Measurements from ENCODE around the gene GOLGA8G.
"Not testable (repeated sequence)": the region's sequence is repeated elsewhere in the genome, so short reads cannot be mapped to it uniquely, and the experiment has no call there.

The GOLGA8G gene, protein sequence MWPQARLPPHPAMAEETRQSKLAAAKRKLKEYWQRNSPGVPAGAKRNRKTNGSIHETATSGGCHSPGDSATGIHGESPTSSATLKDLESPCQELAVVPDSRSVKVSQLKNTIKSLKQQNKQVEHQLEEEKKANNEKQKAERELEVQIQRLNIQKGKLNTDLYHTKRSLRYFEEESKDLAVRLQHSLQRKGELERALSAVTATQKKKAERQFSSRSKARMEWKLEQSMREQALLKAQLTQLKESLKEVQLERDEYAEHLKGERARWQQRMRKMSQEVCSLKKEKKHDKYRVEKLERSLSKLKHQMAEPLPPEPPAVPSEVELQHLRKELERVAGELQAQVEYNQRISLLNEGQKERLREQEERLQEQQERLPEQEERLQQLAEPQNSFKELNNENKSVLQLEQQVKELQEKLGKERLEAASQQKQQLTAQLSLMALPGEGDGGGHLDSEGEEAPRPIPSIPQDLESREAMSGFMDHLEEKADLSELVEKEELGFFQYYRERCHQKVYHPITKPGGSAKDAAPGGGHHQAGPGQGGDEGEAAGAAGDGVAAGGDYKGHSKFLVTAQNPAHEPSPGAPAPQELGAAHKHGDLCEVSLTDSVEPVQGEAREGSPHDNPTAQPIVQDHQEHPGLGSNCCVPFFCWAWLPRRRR

GRCh38 chr15:28532954-28533353 lies at the start of gene GOLGA8G:
Gene GOLGA8G (minus strand): TSS chr15:28532971. CDS start chr15:28532909, 62 bp downstream.
- H3K9me3 Mint-ChIP-seq, H3K4me1 Mint-ChIP-seq, H3K27ac Mint-ChIP-seq, H3K27me3 Mint-ChIP-seq, CTCF ChIA-PET, H3K4me3 Mint-ChIP-seq, H3K36me3 Mint-ChIP-seq, DNase-seq: not testable (repeated sequence)

DNA sequence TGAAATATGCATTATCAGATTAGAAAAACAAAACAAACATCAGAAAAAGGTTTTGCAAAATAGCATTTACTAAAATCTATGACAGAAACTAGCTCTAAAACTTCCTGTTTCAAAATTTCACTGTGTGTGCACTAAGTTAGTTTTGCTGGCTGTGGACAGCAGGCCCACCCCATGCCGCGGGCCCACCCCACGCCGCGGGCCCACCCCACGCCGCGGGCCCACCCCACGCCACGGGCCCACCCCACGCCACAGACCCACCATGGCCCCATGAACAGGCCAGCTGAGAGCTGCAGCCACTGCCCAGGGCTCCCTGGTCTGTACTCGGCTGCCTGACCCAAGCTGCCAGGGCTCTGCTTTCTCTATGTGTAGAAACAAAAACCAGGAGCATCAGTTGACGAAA lies 40.6 kb upstream of the GOLGA8G start:
- H3K36me3 Mint-ChIP-seq, H3K27me3 Mint-ChIP-seq, H3K4me3 Mint-ChIP-seq, H3K27ac Mint-ChIP-seq, DNase-seq, H3K4me1 Mint-ChIP-seq, H3K9me3 Mint-ChIP-seq, CTCF ChIA-PET: not testable (repeated sequence)

GRCh38 chr15:28553268-28553667 lies 20.5 kb upstream of the GOLGA8G start, which contains the start of gene GOLGA6L25:
Gene GOLGA6L25 (plus strand): TSS chr15:28553568. CDS start chr15:28553629, 61 bp downstream.
- H3K27ac Mint-ChIP-seq, DNase-seq, CTCF ChIA-PET, H3K36me3 Mint-ChIP-seq, H3K27me3 Mint-ChIP-seq, H3K4me3 Mint-ChIP-seq, H3K4me1 Mint-ChIP-seq, H3K9me3 Mint-ChIP-seq: not testable (repeated sequence)

- CTCF ChIA-PET, H3K4me3 Mint-ChIP-seq, DNase-seq, H3K27ac Mint-ChIP-seq, H3K9me3 Mint-ChIP-seq, H3K4me1 Mint-ChIP-seq, H3K27me3 Mint-ChIP-seq, H3K36me3 Mint-ChIP-seq: not testable (repeated sequence)
Observed at GRCh38 chr15:28515208-28515607, 17.6 kb downstream of the GOLGA8G start.

DNA sequence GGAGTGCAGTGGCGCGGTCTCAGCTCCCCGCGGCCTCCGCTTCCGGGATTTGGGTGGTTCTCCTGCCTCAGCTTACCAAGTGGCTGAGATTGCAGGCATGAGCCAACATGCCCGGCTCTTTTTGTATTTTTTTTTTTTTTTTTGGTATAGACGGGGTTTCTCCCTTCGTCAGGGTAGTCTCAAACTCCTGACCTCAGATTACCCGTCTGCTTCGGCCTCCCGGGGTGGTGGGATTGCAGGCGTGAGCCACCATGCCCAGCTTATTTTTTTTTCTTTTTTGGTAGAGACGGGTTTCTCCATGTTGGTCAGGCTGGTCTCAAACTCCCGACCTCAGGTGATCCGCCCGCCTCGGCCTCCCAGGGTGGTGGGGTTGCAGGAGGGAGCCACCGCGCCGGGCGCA lies 18.6 kb downstream of the GOLGA8G start:
- H3K4me1 Mint-ChIP-seq, CTCF ChIA-PET, H3K36me3 Mint-ChIP-seq, H3K9me3 Mint-ChIP-seq, DNase-seq, H3K27ac Mint-ChIP-seq, H3K4me3 Mint-ChIP-seq, H3K27me3 Mint-ChIP-seq: not testable (repeated sequence)

- CTCF ChIA-PET, H3K36me3 Mint-ChIP-seq, H3K4me1 Mint-ChIP-seq, H3K4me3 Mint-ChIP-seq, H3K9me3 Mint-ChIP-seq, H3K27ac Mint-ChIP-seq, H3K27me3 Mint-ChIP-seq, DNase-seq: not testable (repeated sequence)
Observed at GRCh38 chr15:28508217-28508889, 24.4 kb downstream of the GOLGA8G start.

- H3K4me1 Mint-ChIP-seq, result not testable (repeated sequence)
Observed at GRCh38 chr15:28481340-28481739, 51.4 kb downstream of the GOLGA8G start.

More at GRCh38 chr15:28481340-28481739, 51.4 kb downstream of the GOLGA8G start:
- DNase-seq, H3K36me3 Mint-ChIP-seq, H3K27ac Mint-ChIP-seq, H3K27me3 Mint-ChIP-seq, CTCF ChIA-PET, H3K4me3 Mint-ChIP-seq, H3K9me3 Mint-ChIP-seq: not testable (repeated sequence)

All from activated naive CD4-positive, alpha-beta T cell treated with anti-CD3 and anti-CD28 coated beads, Interleukin-2, amount 10 ng/mL, durations not matched to agents 7 days and 5 days (primary cell).